ENCODE measurements around the gene PRAME.
"Not testable (repeated sequence)": the region's sequence is repeated elsewhere in the genome, so short reads cannot be mapped to it uniquely, and the experiment has no call there.

DNA sequence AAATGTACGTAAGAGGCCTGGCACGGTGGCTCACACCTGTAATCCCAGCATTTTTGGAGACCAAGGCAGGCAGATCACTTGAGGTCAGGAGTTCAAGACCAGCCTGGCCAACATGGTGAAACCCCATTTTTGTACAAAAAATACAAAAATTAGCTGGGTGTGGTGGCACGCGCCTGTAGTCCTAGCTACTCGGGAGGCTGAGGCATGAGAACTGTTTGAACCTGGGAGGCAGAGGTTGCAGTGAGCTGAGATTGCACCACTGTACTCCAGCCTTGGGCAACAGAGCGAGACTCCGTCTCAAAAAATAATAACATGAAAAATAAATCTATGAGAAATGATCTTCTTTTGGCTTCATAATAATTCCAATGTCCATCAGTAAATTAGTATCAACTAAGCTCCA lies 48.2 kb downstream of the PRAME start:
- not testable (repeated sequence) for TF ChIP-seq ZEB1 (IDR thresholded peaks at IDR 0.05; ENCODE audit: insufficient replicate concordance, low read depth); ZNF160 (CRISPR knock-in tag; IDR thresholded peaks at IDR 0.05); CHD4 (IDR thresholded peaks at IDR 0.05; ENCODE audit: borderline replicate concordance, low read length); SRF (IDR thresholded peaks at IDR 0.05; ENCODE audit: low read depth, low read length); ZNF660 (CRISPR knock-in tag; IDR thresholded peaks at IDR 0.05; ENCODE audit: borderline replicate concordance, low read depth); BRCA1 (CRISPR knock-in tag; IDR thresholded peaks at IDR 0.05); ZNF224 (CRISPR knock-in tag; IDR thresholded peaks at IDR 0.05); CHD2 (IDR thresholded peaks at IDR 0.05; ENCODE audit: low read depth, low read length)
- TF ChIP-seq, protein P1, sequence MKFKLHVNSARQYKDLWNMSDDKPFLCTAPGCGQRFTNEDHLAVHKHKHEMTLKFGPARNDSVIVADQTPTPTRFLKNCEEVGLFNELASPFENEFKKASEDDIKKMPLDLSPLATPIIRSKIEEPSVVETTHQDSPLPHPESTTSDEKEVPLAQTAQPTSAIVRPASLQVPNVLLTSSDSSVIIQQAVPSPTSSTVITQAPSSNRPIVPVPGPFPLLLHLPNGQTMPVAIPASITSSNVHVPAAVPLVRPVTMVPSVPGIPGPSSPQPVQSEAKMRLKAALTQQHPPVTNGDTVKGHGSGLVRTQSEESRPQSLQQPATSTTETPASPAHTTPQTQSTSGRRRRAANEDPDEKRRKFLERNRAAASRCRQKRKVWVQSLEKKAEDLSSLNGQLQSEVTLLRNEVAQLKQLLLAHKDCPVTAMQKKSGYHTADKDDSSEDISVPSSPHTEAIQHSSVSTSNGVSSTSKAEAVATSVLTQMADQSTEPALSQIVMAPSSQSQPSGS (CRISPR knock-in tag; IDR thresholded peaks at IDR 0.05), result not testable (repeated sequence)
- TF ChIP-seq, protein P2, sequence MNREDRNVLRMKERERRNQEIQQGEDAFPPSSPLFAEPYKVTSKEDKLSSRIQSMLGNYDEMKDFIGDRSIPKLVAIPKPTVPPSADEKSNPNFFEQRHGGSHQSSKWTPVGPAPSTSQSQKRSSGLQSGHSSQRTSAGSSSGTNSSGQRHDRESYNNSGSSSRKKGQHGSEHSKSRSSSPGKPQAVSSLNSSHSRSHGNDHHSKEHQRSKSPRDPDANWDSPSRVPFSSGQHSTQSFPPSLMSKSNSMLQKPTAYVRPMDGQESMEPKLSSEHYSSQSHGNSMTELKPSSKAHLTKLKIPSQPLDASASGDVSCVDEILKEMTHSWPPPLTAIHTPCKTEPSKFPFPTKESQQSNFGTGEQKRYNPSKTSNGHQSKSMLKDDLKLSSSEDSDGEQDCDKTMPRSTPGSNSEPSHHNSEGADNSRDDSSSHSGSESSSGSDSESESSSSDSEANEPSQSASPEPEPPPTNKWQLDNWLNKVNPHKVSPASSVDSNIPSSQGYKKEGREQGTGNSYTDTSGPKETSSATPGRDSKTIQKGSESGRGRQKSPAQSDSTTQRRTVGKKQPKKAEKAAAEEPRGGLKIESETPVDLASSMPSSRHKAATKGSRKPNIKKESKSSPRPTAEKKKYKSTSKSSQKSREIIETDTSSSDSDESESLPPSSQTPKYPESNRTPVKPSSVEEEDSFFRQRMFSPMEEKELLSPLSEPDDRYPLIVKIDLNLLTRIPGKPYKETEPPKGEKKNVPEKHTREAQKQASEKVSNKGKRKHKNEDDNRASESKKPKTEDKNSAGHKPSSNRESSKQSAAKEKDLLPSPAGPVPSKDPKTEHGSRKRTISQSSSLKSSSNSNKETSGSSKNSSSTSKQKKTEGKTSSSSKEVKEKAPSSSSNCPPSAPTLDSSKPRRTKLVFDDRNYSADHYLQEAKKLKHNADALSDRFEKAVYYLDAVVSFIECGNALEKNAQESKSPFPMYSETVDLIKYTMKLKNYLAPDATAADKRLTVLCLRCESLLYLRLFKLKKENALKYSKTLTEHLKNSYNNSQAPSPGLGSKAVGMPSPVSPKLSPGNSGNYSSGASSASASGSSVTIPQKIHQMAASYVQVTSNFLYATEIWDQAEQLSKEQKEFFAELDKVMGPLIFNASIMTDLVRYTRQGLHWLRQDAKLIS (CRISPR knock-in tag; IDR thresholded peaks at IDR 0.05), result not testable (repeated sequence)
- TF ChIP-seq, protein P3, sequence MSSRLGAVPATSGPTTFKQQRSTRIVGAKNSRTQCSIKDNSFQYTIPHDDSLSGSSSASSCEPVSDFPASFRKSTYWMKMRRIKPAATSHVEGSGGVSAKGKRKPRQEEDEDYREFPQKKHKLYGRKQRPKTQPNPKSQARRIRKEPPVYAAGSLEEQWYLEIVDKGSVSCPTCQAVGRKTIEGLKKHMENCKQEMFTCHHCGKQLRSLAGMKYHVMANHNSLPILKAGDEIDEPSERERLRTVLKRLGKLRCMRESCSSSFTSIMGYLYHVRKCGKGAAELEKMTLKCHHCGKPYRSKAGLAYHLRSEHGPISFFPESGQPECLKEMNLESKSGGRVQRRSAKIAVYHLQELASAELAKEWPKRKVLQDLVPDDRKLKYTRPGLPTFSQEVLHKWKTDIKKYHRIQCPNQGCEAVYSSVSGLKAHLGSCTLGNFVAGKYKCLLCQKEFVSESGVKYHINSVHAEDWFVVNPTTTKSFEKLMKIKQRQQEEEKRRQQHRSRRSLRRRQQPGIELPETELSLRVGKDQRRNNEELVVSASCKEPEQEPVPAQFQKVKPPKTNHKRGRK (CRISPR knock-in tag; IDR thresholded peaks at IDR 0.05), result not testable (repeated sequence)
- TF ChIP-seq, protein P4, sequence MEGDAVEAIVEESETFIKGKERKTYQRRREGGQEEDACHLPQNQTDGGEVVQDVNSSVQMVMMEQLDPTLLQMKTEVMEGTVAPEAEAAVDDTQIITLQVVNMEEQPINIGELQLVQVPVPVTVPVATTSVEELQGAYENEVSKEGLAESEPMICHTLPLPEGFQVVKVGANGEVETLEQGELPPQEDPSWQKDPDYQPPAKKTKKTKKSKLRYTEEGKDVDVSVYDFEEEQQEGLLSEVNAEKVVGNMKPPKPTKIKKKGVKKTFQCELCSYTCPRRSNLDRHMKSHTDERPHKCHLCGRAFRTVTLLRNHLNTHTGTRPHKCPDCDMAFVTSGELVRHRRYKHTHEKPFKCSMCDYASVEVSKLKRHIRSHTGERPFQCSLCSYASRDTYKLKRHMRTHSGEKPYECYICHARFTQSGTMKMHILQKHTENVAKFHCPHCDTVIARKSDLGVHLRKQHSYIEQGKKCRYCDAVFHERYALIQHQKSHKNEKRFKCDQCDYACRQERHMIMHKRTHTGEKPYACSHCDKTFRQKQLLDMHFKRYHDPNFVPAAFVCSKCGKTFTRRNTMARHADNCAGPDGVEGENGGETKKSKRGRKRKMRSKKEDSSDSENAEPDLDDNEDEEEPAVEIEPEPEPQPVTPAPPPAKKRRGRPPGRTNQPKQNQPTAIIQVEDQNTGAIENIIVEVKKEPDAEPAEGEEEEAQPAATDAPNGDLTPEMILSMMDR (CRISPR knock-in tag; IDR thresholded peaks at IDR 0.05), result not testable (repeated sequence)

All from HepG2 (cell line).